GM21529 (cell line): ENCODE measurements around the gene PLEKHG3.

ENCODE experiments used
- ATAC-seq: cut with Tn5 transposase; IDR thresholded peaks from one replicate; pipeline ENCODE4 v1.9.1; 2021; ENCODE audit not compliant: unreplicated experiment

PLEKHG3 gene

GRCh38 chr14:64777461-64777860 is 73.2 kb downstream of the PLEKHG3 start:
- ATAC-seq = no peak

GRCh38 chr14:64778104-64778754 is 74.0 kb downstream of the PLEKHG3 start:
- no peak for ATAC-seq

GRCh38 chr14:64779472-64779871 is 75.2 kb downstream of the PLEKHG3 start:
- ATAC-seq = no peak

- no peak for ATAC-seq
Observed at GRCh38 chr14:64782196-64782595, 78.0 kb downstream of the PLEKHG3 start.

DNA sequence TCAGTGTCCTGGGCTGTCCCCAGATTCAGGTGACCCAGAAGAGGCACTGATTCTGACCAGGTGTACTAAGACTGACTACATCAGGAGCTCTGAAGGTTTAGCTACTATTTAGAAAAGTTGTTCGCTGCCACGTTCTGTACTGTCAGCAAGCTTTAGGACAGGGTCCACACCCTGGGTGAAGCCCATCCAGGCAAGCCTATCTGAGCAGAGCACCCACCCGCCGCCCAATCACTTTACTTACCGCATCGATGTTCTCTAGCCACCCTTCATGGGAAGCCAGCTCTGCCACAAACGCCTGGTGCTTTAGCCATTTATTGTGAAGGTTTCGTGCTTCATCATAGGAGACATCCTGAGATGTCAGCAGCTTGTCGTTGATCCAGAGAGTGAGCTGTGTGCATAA is 79.8 kb downstream of the PLEKHG3 start:
- no peak for ATAC-seq

DNA sequence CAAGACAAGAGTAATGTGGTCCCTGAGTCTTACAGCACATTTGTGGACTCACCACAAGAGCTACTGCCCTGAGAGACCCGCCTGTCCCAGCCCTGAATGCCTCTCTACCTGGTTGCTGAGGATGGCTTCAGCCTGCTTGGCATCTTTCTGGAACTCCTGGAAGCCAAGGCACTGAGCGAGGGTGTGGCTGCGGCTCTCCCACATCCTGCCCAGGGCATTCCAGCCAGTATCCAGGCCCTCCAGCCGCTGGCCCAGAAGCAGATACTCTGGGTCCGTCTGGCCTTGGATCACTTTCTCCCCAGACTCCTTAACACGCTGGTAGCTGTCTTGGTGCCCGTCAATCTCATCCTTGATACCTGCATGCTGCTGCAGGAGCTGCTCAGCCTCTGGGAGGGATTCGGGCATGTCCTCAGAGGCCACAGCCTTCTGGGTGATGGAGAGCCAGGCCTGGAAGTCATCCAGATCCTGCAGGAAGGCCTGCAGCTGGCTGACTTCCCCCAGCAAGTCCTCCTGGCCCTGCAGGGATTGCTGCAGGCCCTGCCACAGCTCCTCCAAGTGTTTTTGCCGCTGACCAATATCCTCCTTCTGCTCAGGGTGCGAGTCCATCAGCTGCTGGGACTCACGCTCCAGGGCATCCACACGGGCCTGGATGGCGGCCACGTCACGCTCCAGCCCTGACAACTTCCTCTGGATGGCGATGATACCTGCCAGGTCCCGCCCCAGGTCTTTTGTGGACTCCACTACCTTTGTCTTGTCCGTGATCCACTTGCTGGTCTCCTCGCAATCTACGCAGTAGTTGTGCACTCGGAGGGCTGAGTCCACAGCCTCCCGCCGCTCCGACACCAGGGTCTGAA is 82.3 kb downstream of the PLEKHG3 start:
- no peak for ATAC-seq

DNA sequence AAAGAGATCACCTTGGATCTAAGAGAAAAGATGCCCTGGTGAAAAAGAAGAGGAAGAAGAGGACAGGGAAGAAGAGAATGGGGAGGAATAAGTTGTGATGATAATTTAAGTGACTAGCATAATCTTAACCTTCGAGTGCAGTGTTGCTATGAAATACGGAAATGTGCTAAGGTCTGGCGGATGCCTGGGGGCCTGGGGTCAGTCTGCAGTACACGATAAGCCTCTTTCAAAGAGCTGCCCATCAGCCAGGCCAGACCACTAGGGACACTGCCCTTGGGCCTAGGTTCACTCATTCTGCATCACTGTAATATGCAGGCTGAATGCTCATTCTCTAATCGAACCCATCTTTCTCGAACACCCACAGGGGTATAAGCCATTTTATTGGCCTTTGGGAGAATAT is 83.4 kb downstream of the PLEKHG3 start:
- no peak for ATAC-seq

- ATAC-seq = no peak
Observed at GRCh38 chr14:64788706-64789105, 84.5 kb downstream of the PLEKHG3 start.

DNA sequence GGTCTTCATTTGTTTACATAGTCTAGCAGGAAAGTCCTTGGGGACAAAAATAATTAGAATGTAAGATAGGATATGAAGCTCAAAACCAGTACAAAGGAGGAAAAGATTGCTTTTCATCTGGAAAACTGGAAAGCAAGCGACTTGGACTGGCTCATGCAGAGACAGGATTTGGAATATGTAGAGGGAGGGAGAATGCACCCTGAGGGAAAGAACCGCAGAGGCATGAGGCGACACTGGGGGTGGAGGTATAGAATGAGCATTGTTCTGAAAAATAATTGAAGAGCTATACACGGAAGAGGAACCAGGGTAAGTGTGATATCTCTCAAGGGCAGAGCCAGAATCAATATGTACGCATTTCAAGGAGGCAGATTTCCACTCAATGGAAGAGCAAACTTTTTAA is 85.5 kb downstream of the PLEKHG3 start:
- ATAC-seq = no peak

DNA sequence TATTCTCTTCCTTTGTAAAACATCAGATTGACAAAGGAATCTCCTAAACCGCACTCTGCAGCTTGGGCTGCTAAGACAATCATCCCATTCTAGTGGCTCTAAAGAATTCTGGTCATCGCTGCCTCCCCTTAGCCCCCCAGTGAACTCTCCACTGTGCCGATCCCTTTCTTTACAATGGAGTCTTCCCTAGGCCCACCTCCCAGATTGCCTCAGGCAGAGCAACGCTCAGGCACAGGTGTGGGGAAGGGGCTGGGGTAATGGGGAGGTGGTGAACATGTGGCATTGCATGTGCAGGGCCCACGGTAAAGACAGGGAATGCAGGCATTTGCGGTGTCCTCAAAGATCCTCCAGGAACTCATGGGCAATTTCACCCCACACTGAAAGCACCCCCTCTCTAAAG is 86.3 kb downstream of the PLEKHG3 start:
- no peak for ATAC-seq

DNA sequence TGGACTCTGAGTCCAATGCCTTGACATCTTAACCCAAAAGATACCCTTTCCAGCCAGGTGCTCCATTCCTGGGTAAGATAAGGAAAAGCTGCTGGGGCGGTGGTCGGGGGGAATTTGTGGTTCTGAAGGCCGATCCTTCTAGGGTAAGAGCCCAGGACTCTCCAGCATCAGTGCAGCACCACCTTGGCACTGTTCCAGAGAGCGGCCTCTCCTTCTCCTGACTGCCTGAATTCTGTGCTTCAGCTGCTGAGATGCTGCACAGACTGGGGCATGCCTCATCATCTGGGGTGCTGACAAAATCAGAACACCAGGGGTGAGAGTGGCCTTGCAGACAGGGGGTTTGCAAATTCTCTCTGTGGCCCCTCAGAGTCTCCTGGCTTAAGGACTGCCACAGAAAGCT is 88.0 kb downstream of the PLEKHG3 start:
- no peak for ATAC-seq

GRCh38 chr14:64792871-64793560 is 88.8 kb downstream of the PLEKHG3 start:
- ATAC-seq = no peak

DNA sequence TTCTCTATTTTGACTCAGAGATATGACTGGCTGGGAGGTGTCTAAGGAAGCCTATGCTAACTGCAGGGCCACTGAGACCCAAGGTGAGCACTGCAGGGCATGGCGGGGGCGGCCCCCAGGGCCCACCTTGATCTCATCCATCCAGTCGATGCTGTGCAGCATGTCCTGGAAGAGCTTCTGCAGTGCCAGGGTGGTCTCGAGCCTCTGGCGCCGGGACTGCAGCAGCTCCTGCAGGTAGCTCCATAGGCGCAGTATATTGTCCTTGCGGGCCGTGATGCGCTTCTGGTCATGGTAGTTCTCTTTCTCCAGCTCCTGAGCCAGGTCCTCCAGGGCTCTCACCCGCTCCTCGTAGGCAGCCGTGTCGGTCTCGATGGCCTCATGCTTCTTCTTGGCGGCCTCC is 91.0 kb downstream of the PLEKHG3 start:
- no peak for ATAC-seq

DNA sequence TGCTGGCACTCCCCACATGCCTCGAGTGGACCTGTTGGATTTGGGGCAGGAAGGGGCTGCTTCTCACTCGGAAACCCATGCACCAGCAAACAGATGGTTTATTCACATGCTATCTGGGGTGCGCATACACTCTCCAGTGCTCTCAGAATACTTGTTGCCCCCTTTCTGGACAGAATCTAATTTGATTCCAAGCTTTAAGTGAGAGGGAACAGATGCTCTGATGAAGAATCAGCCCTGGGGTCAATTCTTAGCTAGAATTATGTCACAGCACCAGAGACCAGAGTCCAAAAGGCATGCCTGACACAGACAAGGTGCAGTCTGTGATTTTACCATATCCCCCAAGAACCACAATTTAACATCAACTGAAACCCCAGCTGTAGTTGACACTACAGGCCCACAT is 91.7 kb downstream of the PLEKHG3 start:
- ATAC-seq = no peak

GRCh38 chr14:64796369-64796768 is 92.1 kb downstream of the PLEKHG3 start:
- no peak for ATAC-seq

GRCh38 chr14:64799555-64799954 is 95.3 kb downstream of the PLEKHG3 start:
- ATAC-seq = no peak
